ENCODE results near the gene OOSP3.

DNA sequence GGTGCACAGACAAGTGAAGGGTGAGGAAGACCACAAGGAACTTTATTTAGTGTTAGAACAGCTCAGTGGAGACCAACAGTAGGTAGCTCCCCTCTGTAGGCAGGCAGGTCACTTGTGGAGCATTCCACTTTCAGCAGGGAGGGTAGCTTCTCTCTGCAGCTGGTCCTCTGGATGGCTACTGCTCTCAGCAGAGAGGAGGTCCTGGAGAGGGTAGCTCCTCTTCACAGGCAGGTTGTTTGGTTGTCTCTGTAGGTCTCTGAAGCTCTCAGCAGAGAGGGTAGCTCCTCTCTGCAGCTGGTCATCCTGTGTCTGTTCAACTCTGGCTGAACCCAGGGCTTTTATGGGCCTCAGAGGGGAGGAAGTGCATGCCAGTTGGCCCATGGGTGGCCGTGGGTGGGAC lies 53.1 kb downstream of the OOSP3 start:
- TF ChIP-seq, protein P1, sequence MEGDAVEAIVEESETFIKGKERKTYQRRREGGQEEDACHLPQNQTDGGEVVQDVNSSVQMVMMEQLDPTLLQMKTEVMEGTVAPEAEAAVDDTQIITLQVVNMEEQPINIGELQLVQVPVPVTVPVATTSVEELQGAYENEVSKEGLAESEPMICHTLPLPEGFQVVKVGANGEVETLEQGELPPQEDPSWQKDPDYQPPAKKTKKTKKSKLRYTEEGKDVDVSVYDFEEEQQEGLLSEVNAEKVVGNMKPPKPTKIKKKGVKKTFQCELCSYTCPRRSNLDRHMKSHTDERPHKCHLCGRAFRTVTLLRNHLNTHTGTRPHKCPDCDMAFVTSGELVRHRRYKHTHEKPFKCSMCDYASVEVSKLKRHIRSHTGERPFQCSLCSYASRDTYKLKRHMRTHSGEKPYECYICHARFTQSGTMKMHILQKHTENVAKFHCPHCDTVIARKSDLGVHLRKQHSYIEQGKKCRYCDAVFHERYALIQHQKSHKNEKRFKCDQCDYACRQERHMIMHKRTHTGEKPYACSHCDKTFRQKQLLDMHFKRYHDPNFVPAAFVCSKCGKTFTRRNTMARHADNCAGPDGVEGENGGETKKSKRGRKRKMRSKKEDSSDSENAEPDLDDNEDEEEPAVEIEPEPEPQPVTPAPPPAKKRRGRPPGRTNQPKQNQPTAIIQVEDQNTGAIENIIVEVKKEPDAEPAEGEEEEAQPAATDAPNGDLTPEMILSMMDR (IDR thresholded peaks at IDR 0.05): no peak
- TF ChIP-seq POLR2A (IDR thresholded peaks at IDR 0.05) (no peak), POLR2AphosphoS5 (IDR thresholded peaks at IDR 0.05) (no peak)

Data from upper lobe of left lung (tissue), 4 donors.